PC-9 (cell line): ENCODE results near the gene TRANK1.

Experiments used
- CTCF ChIP-seq: fragments of 200-600 bp; sonication (generic); conservative IDR thresholded peaks from 2 replicates; pipeline ENCODE4 v1.6.1; 2017; ENCODE audit warnings: mixed run types, antibody characterized with exemption, mild to moderate bottlenecking, moderate library complexity
- EZH2 ChIP-seq: fragments of 200-600 bp; sonication (generic); IDR thresholded peaks from 2 replicates; pipeline ENCODE4 v1.8.0; 2017; ENCODE audit warnings: antibody characterized with exemption, low read depth

GRCh38 chr3:36796881-36797280 is 148.0 kb downstream of the TRANK1 start:
- TF ChIP-seq CTCF, result no peak
- TF ChIP-seq EZH2, result no peak
